ENCODE data around the gene LGR4. TPM values are rescaled to one million over a fixed set of nuclear protein-coding genes. Genes with fewer than 3 reads are reported as not detected.

The LGR4 gene
- total and polyA plus RNA-seq, 2 experiments from 2014 or later = 14.9 to 59.2 TPM

- H4K20me1 ChIP-seq (ENCODE audit: insufficient read depth) = peaks cover 3% of the 10 kb centered on the region; the same call in 1 of the 2 replicates
- no peak for DNase-seq
- H3K9me3 ChIP-seq (ENCODE audit: low read depth) = no peaks in the 10 kb centered on the region
- in situ Hi-C loops (cut with MboI) = no loop called here
- H2AFZ ChIP-seq = no peak overlapping the region
- no peak overlapping the region for H3K9ac ChIP-seq
- peaks cover 22% of the 10 kb centered on the region for H3K36me3 ChIP-seq (ENCODE audit: low read depth)
- TF ChIP-seq EZH2phosphoT487 (IDR thresholded peaks at IDR 0.05; ENCODE audit: insufficient read depth, low read depth) (no peak), EZH2 (IDR thresholded peaks at IDR 0.05; ENCODE audit: insufficient read depth, poor library complexity, severe bottlenecking) (no peak)
- H3K4me3 ChIP-seq = no peak overlapping the region
- H3K79me2 ChIP-seq (ENCODE audit: insufficient read depth) = peaks cover 83% of the 10 kb centered on the region
- H3F3A ChIP-seq (ENCODE audit: insufficient read depth) = peaks cover 8% of the 10 kb centered on the region; the same call in 1 of the 2 replicates
- H3K27me3 ChIP-seq (replicated peaks; ENCODE audit: insufficient read depth) = no peaks in the 10 kb centered on the region
- 70 to 79% methylated on average over 2 of the region's 2 CpGs for WGBS, 2 experiments (ENCODE audit: low coverage in 1 of 2, low lambda C conversion rate in 2 of 2, missing lambda C conversion rate in 2 of 2)
- H3K4me1 ChIP-seq (ENCODE audit: insufficient read depth) = peaks cover 29% of the 10 kb centered on the region
- no peak overlapping the region for H3K27ac ChIP-seq
- no peaks in the 10 kb centered on the region for H3K9me2 ChIP-seq (ENCODE audit: insufficient read depth)
- peak overlapping the region; percentile 95 for H3K4me2 ChIP-seq (ENCODE audit: unreplicated experiment)
These were observed 31.6 kb upstream of the LGR4 start for GRCh38 chr11:27504205-27504604.

- no peak overlapping the region for H3K4me2 ChIP-seq (ENCODE audit: unreplicated experiment)
- DNase-seq = no peak
- H4K20me1 ChIP-seq (ENCODE audit: insufficient read depth) = peaks cover 6% of the 10 kb centered on the region; the same call in 1 of the 2 replicates
- H3K4me3 ChIP-seq = no peak overlapping the region
- no peak overlapping the region for H3K9ac ChIP-seq
- H3K9me2 ChIP-seq (ENCODE audit: insufficient read depth) = no peaks in the 10 kb centered on the region
- no peak overlapping the region for H2AFZ ChIP-seq
- peaks cover 20% of the 10 kb centered on the region; the same call in 1 of the 2 replicates for H3F3A ChIP-seq (ENCODE audit: insufficient read depth)
- TF ChIP-seq EZH2phosphoT487 (IDR thresholded peaks at IDR 0.05; ENCODE audit: insufficient read depth, low read depth) (no peak), EZH2 (IDR thresholded peaks at IDR 0.05; ENCODE audit: insufficient read depth, poor library complexity, severe bottlenecking) (no peak)
- H3K27ac ChIP-seq = no peak overlapping the region
- peaks cover 74% of the 10 kb centered on the region for H3K79me2 ChIP-seq (ENCODE audit: insufficient read depth)
- H3K9me3 ChIP-seq (ENCODE audit: low read depth) = no peaks in the 10 kb centered on the region
- peaks cover 35% of the 10 kb centered on the region for H3K36me3 ChIP-seq (ENCODE audit: low read depth)
- H3K4me1 ChIP-seq (ENCODE audit: insufficient read depth) = peaks cover 34% of the 10 kb centered on the region
- H3K27me3 ChIP-seq (replicated peaks; ENCODE audit: insufficient read depth) = no peaks in the 10 kb centered on the region
- in situ Hi-C loops (cut with MboI) = no loop called here
These were observed 28.5 kb upstream of the LGR4 start for GRCh38 chr11:27501100-27501499.

GRCh38 chr11:27497911-27498310 lies 25.3 kb upstream of the LGR4 start:
- Histone ChIP-seq H3F3A (ENCODE audit: insufficient read depth) (peaks cover 22% of the 10 kb centered on the region; the same call in 1 of the 2 replicates), H2AFZ (no peak overlapping the region), H3K9me2 (ENCODE audit: insufficient read depth) (no peaks in the 10 kb centered on the region), H3K36me3 (ENCODE audit: low read depth) (peaks cover 51% of the 10 kb centered on the region), H3K9ac (no peak overlapping the region), H3K9me3 (ENCODE audit: low read depth) (no peaks in the 10 kb centered on the region), H3K27ac (no peak overlapping the region), H3K4me1 (ENCODE audit: insufficient read depth) (peaks cover 18% of the 10 kb centered on the region), H4K20me1 (ENCODE audit: insufficient read depth) (0 out of 2 replicates have a peak, but pooled peaks cover 3% of the 10 kb centered on the region), H3K4me2 (ENCODE audit: unreplicated experiment) (no peak overlapping the region), H3K27me3 (replicated peaks; ENCODE audit: insufficient read depth) (no peaks in the 10 kb centered on the region), H3K4me3 (no peak overlapping the region), H3K79me2 (ENCODE audit: insufficient read depth) (peaks cover 73% of the 10 kb centered on the region)
- in situ Hi-C loops (cut with MboI) = loop anchor here (25.0 kb wide), 2 partner anchors 511 to 1186 kb away; partner anchors contain the start of gene FIBIN
- DNase-seq = no peak
- TF ChIP-seq EZH2phosphoT487 (IDR thresholded peaks at IDR 0.05; ENCODE audit: insufficient read depth, low read depth) (no peak), EZH2 (IDR thresholded peaks at IDR 0.05; ENCODE audit: insufficient read depth, poor library complexity, severe bottlenecking) (no peak)
- 98 to 100% methylated on average over 1 of the region's 1 CpG for WGBS, 2 experiments (ENCODE audit: low coverage in 1 of 2, low lambda C conversion rate in 2 of 2, missing lambda C conversion rate in 2 of 2)

- H3K9me2 ChIP-seq (ENCODE audit: insufficient read depth) = no peaks in the 10 kb centered on the region
- no peak overlapping the region for H3K4me3 ChIP-seq
- DNase-seq = peak; percentile 63
- no peak overlapping the region for H2AFZ ChIP-seq
- peak overlapping the region; percentile 14 for H3K9ac ChIP-seq
- peaks cover 22% of the 10 kb centered on the region; the same call in 1 of the 2 replicates for H3F3A ChIP-seq (ENCODE audit: insufficient read depth)
- in situ Hi-C loops (cut with MboI) = loop anchor here (25.0 kb wide), 2 partner anchors 510 to 1185 kb away; partner anchors contain the start of gene FIBIN
- H4K20me1 ChIP-seq (ENCODE audit: insufficient read depth) = 0 out of 2 replicates have a peak, but pooled peaks cover 3% of the 10 kb centered on the region
- no peaks in the 10 kb centered on the region for H3K9me3 ChIP-seq (ENCODE audit: low read depth)
- H3K36me3 ChIP-seq (ENCODE audit: low read depth) = peaks cover 55% of the 10 kb centered on the region
- H3K79me2 ChIP-seq (ENCODE audit: insufficient read depth) = peaks cover 69% of the 10 kb centered on the region
- TF ChIP-seq EZH2phosphoT487 (IDR thresholded peaks at IDR 0.05; ENCODE audit: insufficient read depth, low read depth) (no peak), EZH2 (IDR thresholded peaks at IDR 0.05; ENCODE audit: insufficient read depth, poor library complexity, severe bottlenecking) (no peak)
- H3K27me3 ChIP-seq (replicated peaks; ENCODE audit: insufficient read depth) = no peaks in the 10 kb centered on the region
- peak overlapping the region; percentile 49 for H3K27ac ChIP-seq
- H3K4me2 ChIP-seq (ENCODE audit: unreplicated experiment) = peak overlapping the region; percentile 60
- peaks cover 18% of the 10 kb centered on the region for H3K4me1 ChIP-seq (ENCODE audit: insufficient read depth)
These were observed 24.8 kb upstream of the LGR4 start for GRCh38 chr11:27497284-27497866.
